Measurements from ENCODE around the gene HTR1B.
A peak's percentile ranks its signal among the peaks of the same experiment; 100 is the strongest.

Gene HTR1B

DNA sequence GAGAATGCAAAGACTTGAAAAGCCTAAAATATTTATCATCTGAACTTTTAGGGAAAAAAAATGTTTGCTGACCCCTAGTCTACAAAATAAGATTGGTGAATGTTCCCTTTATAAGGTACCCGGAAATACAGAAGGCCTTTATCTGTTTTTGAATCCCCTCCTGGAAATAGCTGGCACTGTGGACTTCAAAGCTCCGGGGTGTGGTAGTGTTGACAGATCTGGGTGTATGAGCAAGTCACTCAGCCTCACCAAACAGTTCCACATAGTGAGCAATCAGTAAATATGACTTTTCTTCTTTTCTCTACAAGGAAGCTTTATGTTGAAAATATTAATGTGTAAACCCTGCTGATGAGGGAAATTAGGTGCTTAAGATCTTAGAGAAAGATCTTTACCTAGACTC, 29.2 kb upstream of the HTR1B start:
- no peak for DNase-seq (ENCODE audit: low read depth in 1 of 2, low spot score in 1 of 2)
- Histone ChIP-seq H3K27ac (replicated peaks) (no peak overlapping the region), H3K4me3 (replicated peaks; ENCODE audit: insufficient read depth, low read length) (no peak overlapping the region), H3K27me3 (ENCODE audit: insufficient read depth, poor library complexity, severe bottlenecking) (no peaks in the 10 kb centered on the region)
- TF ChIP-seq, protein P1, sequence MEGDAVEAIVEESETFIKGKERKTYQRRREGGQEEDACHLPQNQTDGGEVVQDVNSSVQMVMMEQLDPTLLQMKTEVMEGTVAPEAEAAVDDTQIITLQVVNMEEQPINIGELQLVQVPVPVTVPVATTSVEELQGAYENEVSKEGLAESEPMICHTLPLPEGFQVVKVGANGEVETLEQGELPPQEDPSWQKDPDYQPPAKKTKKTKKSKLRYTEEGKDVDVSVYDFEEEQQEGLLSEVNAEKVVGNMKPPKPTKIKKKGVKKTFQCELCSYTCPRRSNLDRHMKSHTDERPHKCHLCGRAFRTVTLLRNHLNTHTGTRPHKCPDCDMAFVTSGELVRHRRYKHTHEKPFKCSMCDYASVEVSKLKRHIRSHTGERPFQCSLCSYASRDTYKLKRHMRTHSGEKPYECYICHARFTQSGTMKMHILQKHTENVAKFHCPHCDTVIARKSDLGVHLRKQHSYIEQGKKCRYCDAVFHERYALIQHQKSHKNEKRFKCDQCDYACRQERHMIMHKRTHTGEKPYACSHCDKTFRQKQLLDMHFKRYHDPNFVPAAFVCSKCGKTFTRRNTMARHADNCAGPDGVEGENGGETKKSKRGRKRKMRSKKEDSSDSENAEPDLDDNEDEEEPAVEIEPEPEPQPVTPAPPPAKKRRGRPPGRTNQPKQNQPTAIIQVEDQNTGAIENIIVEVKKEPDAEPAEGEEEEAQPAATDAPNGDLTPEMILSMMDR (IDR thresholded peaks at IDR 0.05; ENCODE audit: insufficient read depth, low read length), result no peak
- TF ChIP-seq GABPA (IDR thresholded peaks at IDR 0.05; ENCODE audit: low read depth) (no peak), SPI1 (IDR thresholded peaks at IDR 0.05; ENCODE audit: borderline replicate concordance, low read depth) (no peak), POLR2AphosphoS5 (IDR thresholded peaks at IDR 0.05; ENCODE audit: low read depth) (no peak)
- TF ChIP-seq, protein P2, sequence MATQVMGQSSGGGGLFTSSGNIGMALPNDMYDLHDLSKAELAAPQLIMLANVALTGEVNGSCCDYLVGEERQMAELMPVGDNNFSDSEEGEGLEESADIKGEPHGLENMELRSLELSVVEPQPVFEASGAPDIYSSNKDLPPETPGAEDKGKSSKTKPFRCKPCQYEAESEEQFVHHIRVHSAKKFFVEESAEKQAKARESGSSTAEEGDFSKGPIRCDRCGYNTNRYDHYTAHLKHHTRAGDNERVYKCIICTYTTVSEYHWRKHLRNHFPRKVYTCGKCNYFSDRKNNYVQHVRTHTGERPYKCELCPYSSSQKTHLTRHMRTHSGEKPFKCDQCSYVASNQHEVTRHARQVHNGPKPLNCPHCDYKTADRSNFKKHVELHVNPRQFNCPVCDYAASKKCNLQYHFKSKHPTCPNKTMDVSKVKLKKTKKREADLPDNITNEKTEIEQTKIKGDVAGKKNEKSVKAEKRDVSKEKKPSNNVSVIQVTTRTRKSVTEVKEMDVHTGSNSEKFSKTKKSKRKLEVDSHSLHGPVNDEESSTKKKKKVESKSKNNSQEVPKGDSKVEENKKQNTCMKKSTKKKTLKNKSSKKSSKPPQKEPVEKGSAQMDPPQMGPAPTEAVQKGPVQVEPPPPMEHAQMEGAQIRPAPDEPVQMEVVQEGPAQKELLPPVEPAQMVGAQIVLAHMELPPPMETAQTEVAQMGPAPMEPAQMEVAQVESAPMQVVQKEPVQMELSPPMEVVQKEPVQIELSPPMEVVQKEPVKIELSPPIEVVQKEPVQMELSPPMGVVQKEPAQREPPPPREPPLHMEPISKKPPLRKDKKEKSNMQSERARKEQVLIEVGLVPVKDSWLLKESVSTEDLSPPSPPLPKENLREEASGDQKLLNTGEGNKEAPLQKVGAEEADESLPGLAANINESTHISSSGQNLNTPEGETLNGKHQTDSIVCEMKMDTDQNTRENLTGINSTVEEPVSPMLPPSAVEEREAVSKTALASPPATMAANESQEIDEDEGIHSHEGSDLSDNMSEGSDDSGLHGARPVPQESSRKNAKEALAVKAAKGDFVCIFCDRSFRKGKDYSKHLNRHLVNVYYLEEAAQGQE (IDR thresholded peaks at IDR 0.05; ENCODE audit: insufficient replicate concordance, low read depth), result no peak

DNA sequence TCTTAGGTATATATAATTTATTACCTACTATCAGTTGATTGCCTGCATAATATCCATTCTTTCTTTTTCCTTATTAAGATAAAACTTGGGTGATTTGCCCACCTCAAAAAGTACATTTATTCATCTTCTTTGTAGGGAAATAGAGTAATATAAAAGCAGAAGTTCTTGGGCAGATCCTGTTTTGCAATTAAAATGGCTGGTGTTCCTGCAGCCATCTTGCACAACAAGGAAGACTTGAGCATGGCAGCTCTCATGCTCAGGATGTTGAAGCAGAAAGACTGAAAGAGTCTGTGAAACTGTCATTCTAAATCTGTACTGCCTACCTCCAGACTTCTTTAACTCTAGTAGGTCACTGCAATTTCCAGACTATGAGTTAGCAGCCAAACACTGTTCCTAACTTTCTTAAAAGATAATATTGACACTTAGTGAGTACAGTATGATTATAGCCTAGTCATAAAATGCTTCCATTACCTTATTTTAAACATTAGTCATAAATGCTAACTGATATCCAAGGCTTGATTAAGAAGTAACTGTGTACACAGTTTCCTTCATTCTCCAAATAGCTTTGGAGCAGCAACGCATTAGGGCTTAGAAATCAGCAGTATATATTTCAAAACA, 24.6 kb upstream of the HTR1B start:
- no peak for TF ChIP-seq POLR2AphosphoS5 (IDR thresholded peaks at IDR 0.05; ENCODE audit: low read depth)
- 0 out of 2 replicates have a peak, but pooled peaks have one; percentile 18 for TF ChIP-seq GABPA (IDR thresholded peaks at IDR 0.05; ENCODE audit: low read depth)
- TF ChIP-seq SPI1 (IDR thresholded peaks at IDR 0.05; ENCODE audit: borderline replicate concordance, low read depth), result peak; percentile 51; the same call in 1 of the 2 replicates
- TF ChIP-seq, protein P1 (IDR thresholded peaks at IDR 0.05; ENCODE audit: insufficient read depth, low read length), result no peak
- Histone ChIP-seq H3K27me3 (ENCODE audit: insufficient read depth, poor library complexity, severe bottlenecking) (no peaks in the 10 kb centered on the region), H3K27ac (replicated peaks) (peak overlapping the region; percentile 26; the same call in 1 of the 2 replicates), H3K4me3 (replicated peaks; ENCODE audit: insufficient read depth, low read length) (no peak overlapping the region)
- peak in 1 of 2 experiments; percentile 50 for DNase-seq (ENCODE audit: low read depth in 1 of 2, low spot score in 1 of 2)

DNA sequence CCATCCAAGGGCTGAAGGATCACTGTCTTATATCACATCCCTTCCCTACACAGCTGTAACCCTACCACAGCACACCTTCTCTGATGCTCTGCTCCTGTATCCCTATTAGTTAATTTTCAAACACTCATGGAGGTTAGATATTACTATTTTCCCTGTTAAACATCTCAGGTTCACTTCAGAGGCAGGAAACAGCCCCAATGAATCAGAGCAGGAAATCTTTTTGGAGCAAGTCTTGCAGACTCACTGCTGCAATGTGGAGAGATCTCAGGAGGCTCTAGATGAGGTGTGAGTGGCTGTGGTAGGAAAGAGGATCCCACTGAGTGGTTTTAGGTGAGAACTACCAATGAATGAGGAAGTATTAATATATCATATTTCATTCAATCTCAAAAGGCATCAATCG, 19.7 kb upstream of the HTR1B start:
- no peak for TF ChIP-seq SPI1 (IDR thresholded peaks at IDR 0.05; ENCODE audit: borderline replicate concordance, low read depth)
- TF ChIP-seq, protein P1 (IDR thresholded peaks at IDR 0.05; ENCODE audit: insufficient read depth, low read length), result no peak
- TF ChIP-seq, protein P2 (IDR thresholded peaks at IDR 0.05; ENCODE audit: insufficient replicate concordance, low read depth), result no peak
- TF ChIP-seq POLR2AphosphoS5 (IDR thresholded peaks at IDR 0.05; ENCODE audit: low read depth), result no peak
- no peak for TF ChIP-seq GABPA (IDR thresholded peaks at IDR 0.05; ENCODE audit: low read depth)
- H3K4me3 ChIP-seq (replicated peaks; ENCODE audit: insufficient read depth, low read length), result no peak overlapping the region
- no peak for DNase-seq (ENCODE audit: low read depth in 1 of 2, low spot score in 1 of 2)

More for the DNA sequence above, 19.7 kb upstream of the HTR1B start:
- no peaks in the 10 kb centered on the region for H3K27me3 ChIP-seq (ENCODE audit: insufficient read depth, poor library complexity, severe bottlenecking)
- no peak overlapping the region for H3K27ac ChIP-seq (replicated peaks)

Measured in HL-60 (cell line).